HCT116 (cell line): ENCODE results near the gene UTF1. TPM values are rescaled to one million over a fixed set of nuclear protein-coding genes. Genes with fewer than 3 reads are reported as not detected.
"Not testable (repeated sequence)": the region's sequence is repeated elsewhere in the genome, so short reads cannot be mapped to it uniquely, and the experiment has no call there.

Experiments used
- ATAC-seq: fragments of 200-7000 bp; cut with Tn5 transposase; 2 replicates; pipeline ENCODE4 v1.9.1; 2020; ENCODE audit warnings: mild to moderate bottlenecking, moderate library complexity
- BruUV-seq: library from RNA; stranded (reverse); fragments of 400-500 nt; replicated peaks from 2 replicates; lab custom pipeline; 2021; lab: Mats Ljungman, UMichigan
- CTCF ChIA-PET: fragments of 300-600 bp; sonication (Branson Sonifier 250); formaldehyde crosslinking; loops from one replicate; lab custom pipeline; 2021; ENCODE audit warnings: antibody characterized with exemption; lab: Charles Lee
- POLR2A ChIA-PET: fragments of 300-600, 350-600 bp; sonication (Branson Sonifier 250); formaldehyde crosslinking; loops from one replicate; lab custom pipeline; 2021; ENCODE audit warnings: antibody characterized with exemption; lab: Charles Lee
- RAD21 ChIA-PET, 2 experiments: fragments of 300-600 bp; sonication (Branson Sonifier 250); formaldehyde crosslinking; loops; one replicate each; lab custom pipeline; 2023; ENCODE audit warnings: low total read pairs in 2 of 2; ENCODE audit not compliant: uncharacterized antibody in 2 of 2, unreplicated experiment in 2 of 2, low non-redundant PET in 1 of 2; lab: Charles Lee
- DNase-seq: peaks from one replicate; pipeline ENCODE4 v3.0.0-alpha.2; 2010; ENCODE audit warnings: low read depth, low spot score
- H2AFZ ChIP-seq: fragments of 200-600 bp; shearing (Covaris generic), sonication (generic); 2 replicates; pipeline ENCODE4 v1.6.1; 2017; ENCODE audit warnings: low read depth, mixed run types, mixed read lengths, antibody characterized with exemption, low read length; ENCODE audit not compliant: poor library complexity, severe bottlenecking
- H3K27ac ChIP-seq: 2 replicates; pipeline ENCODE4 v1.5.1; 2012; ENCODE audit warnings: low read depth, low read length
- H3K27me3 ChIP-seq: fragments of 200-600 bp; sonication (generic); 2 replicates; pipeline ENCODE4 v1.6.1; 2016; ENCODE audit warnings: mixed run types, low read length, mixed read lengths; ENCODE audit not compliant: insufficient read depth
- H3K36me3 ChIP-seq, 2 experiments: fragments of 200-500 bp in 1 of 2; fragments of 200-600 bp in 1 of 2; sonication (Bioruptor generic) in 1 of 2; sonication (generic) in 1 of 2; 2 replicates each; pipeline versions ENCODE4 v1.5.1 to v1.6.1; 2014 to 2016; ENCODE audit warnings: low read length in 2 of 2, inconsistent platforms in 1 of 2, mixed read lengths in 1 of 2, mixed run types in 1 of 2; ENCODE audit not compliant: insufficient read depth in 2 of 2, control insufficient read depth in 1 of 2
- H3K4me1 ChIP-seq, 2 experiments: fragments of 200-600 bp in 1 of 2; sonication (generic) in 1 of 2; 2 replicates each; pipeline versions ENCODE4 v1.5.1 to v1.6.1; 2012 to 2017; ENCODE audit warnings: low read length in 2 of 2, inconsistent platforms in 1 of 2, mild to moderate bottlenecking in 1 of 2, mixed read lengths in 1 of 2, mixed run types in 1 of 2, moderate library complexity in 1 of 2; ENCODE audit not compliant: insufficient read depth in 2 of 2, control insufficient read depth in 1 of 2
- H3K4me2 ChIP-seq: fragments of 200-600 bp; sonication (generic); 2 replicates; pipeline ENCODE4 v1.6.1; 2017; ENCODE audit warnings: mixed run types, low read length, mixed read lengths
- H3K4me3 ChIP-seq, 2 experiments: fragments of 200-600 bp in 1 of 2; sonication (generic) in 1 of 2; replicated peaks in 1 of 2; 2 replicates each; pipeline ENCODE4 v1.5.1; 2011 to 2016; ENCODE audit warnings: low read length in 2 of 2, control low read depth in 1 of 2, low read depth in 1 of 2, mild to moderate bottlenecking in 1 of 2, mixed read lengths in 1 of 2, mixed run types in 1 of 2
- H3K79me2 ChIP-seq: fragments of 200-600 bp; sonication (generic); 2 replicates; pipeline ENCODE4 v1.6.1; 2017; ENCODE audit warnings: mild to moderate bottlenecking, mixed run types, low read length, moderate library complexity, mixed read lengths; ENCODE audit not compliant: insufficient read depth
- H3K9ac ChIP-seq: fragments of 200-600 bp; sonication (generic); 2 replicates; pipeline ENCODE4 v1.6.1; 2016; ENCODE audit warnings: low read length, mixed read lengths
- H3K9me2 ChIP-seq: fragments of 200-600 bp; sonication (generic), shearing (Covaris generic); 2 replicates; pipeline ENCODE4 v1.6.1; 2017; ENCODE audit warnings: mixed run types, mild to moderate bottlenecking, moderate library complexity; ENCODE audit not compliant: insufficient read depth
- H3K9me3 ChIP-seq, 2 experiments: fragments of 200-500 bp in 1 of 2; fragments of 200-600 bp in 1 of 2; sonication (Bioruptor generic) in 1 of 2; sonication (generic) in 1 of 2; 2 replicates each; pipeline ENCODE4 v1.6.1; 2014 to 2017; ENCODE audit warnings: low read length in 2 of 2, mixed read lengths in 2 of 2, inconsistent platforms in 1 of 2, low read depth in 1 of 2, mild to moderate bottlenecking in 1 of 2, mixed run types in 1 of 2, moderate library complexity in 1 of 2; ENCODE audit not compliant: control insufficient read depth in 1 of 2, insufficient read depth in 1 of 2
- H4K20me1 ChIP-seq: fragments of 200-600 bp; sonication (generic), shearing (Covaris generic); 2 replicates; pipeline ENCODE4 v1.6.1; 2017; ENCODE audit warnings: mixed run types, mild to moderate bottlenecking, moderate library complexity; ENCODE audit not compliant: insufficient read depth
- CEBPB ChIP-seq: IDR thresholded peaks from 2 replicates; pipeline ENCODE4 v1.6.1; 2012; ENCODE audit warnings: low read depth
- CTCF ChIP-seq, 3 experiments: fragments of 200-600 bp in 1 of 3; sonication (generic) in 1 of 3; IDR thresholded peaks in 2 of 3; conservative IDR thresholded peaks in 1 of 3; 2 replicates each; pipeline ENCODE4 v1.5.1; 2012 to 2017; ENCODE audit warnings: low read depth in 2 of 3, low read length in 2 of 3, antibody characterized with exemption in 1 of 3, borderline replicate concordance in 1 of 3, control low read depth in 1 of 3, mild to moderate bottlenecking in 1 of 3, mixed read lengths in 1 of 3, mixed run types in 1 of 3, moderate library complexity in 1 of 3; ENCODE audit not compliant: insufficient read depth in 1 of 3
- EZH2 ChIP-seq: fragments of 200-600 bp; sonication (generic); IDR thresholded peaks from 2 replicates; pipeline ENCODE4 v1.6.1; 2017; ENCODE audit warnings: antibody characterized with exemption, mixed run types
- EZH2phosphoT487 ChIP-seq: fragments of 200-600 bp; IDR thresholded peaks from 2 replicates; pipeline ENCODE4 v1.6.1; 2018; ENCODE audit warnings: antibody characterized with exemption, borderline replicate concordance
- MAX ChIP-seq: IDR thresholded peaks from 2 replicates; pipeline ENCODE4 v1.6.1; 2012
- POLR2AphosphoS5 ChIP-seq: IDR thresholded peaks from 2 replicates; pipeline ENCODE4 v1.6.1; 2011; ENCODE audit warnings: mild to moderate bottlenecking, low read depth, low read length, moderate library complexity
- RAD21 ChIP-seq: IDR thresholded peaks from 2 replicates; pipeline ENCODE4 v1.6.1; 2012; ENCODE audit warnings: low read depth, mild to moderate bottlenecking
- SRF ChIP-seq: IDR thresholded peaks from 2 replicates; pipeline ENCODE4 v1.6.1; 2012; ENCODE audit warnings: low read depth
- ZNF274 ChIP-seq: fragments of 200-500 bp; sonication (Bioruptor generic); IDR thresholded peaks from 2 replicates; pipeline ENCODE4 v1.6.1; 2014; ENCODE audit warnings: mild to moderate bottlenecking, low read depth, low read length, inconsistent platforms
- intact Hi-C: fragments of 100-400 bp; cut with micrococcal nuclease; formaldehyde crosslinking; loops from 2 replicates; pipeline ENCODE4 v1.10.0; 2022
- total RNA-seq: library from RNA; stranded (reverse); gene quantifications from one replicate; pipeline ENCODE4 v1.2.1, GENCODE V29; 2021; ENCODE audit not compliant: unreplicated experiment
- TF ChIP-seq, protein P1 (sequence below): IDR thresholded peaks from 2 replicates; pipeline ENCODE4 v1.6.1; 2012

UTF1 gene
- total RNA-seq, 1 experiment from 2014 or later: not detected

GRCh38 chr10:133221331-133221730 lies 8.7 kb upstream of the UTF1 start:
- ChIA-PET POLR2A (no interaction called here), CTCF (no interaction called here), RAD21 (no interaction called here)
- no peaks in the 10 kb centered on the region for H3K79me2 ChIP-seq
- H3K27ac ChIP-seq: no peak overlapping the region
- no peak overlapping the region for H3K4me3 ChIP-seq
- no peaks in the 10 kb centered on the region for H3K4me1 ChIP-seq
- H3K36me3 ChIP-seq: no peaks in the 10 kb centered on the region
- no peaks in the 10 kb centered on the region for H3K27me3 ChIP-seq
- BruUV-seq: no TSS peak
- TF ChIP-seq EZH2: no peak
- no peak for TF ChIP-seq MAX
- TF ChIP-seq, protein P1, sequence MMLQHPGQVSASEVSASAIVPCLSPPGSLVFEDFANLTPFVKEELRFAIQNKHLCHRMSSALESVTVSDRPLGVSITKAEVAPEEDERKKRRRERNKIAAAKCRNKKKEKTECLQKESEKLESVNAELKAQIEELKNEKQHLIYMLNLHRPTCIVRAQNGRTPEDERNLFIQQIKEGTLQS: no peak
- no peak for TF ChIP-seq ZNF274
- no peak for TF ChIP-seq RAD21
- no peak for TF ChIP-seq POLR2AphosphoS5
- TF ChIP-seq SRF: no peak
- TF ChIP-seq CTCF (IDR thresholded peaks at IDR 0.05 in 2 of 3, conservative IDR thresholded peaks at IDR 0.05 in 1 of 3; ENCODE audit: borderline replicate concordance in 1 of 3, insufficient read depth in 1 of 3, low read depth in 2 of 3, low read length in 2 of 3): no peak
- no peak for TF ChIP-seq EZH2phosphoT487
- TF ChIP-seq CEBPB: no peak
- H3K9ac ChIP-seq: no peak overlapping the region
- ATAC-seq (no peak), DNase-seq (no peak)
- intact Hi-C loops: no loop called here
- H2AFZ ChIP-seq: no peak overlapping the region
- H3K9me2 ChIP-seq: no peaks in the 10 kb centered on the region
- H3K9me3 ChIP-seq: no peaks in the 10 kb centered on the region
- no peaks in the 10 kb centered on the region for H4K20me1 ChIP-seq
- no peak overlapping the region for H3K4me2 ChIP-seq

DNA sequence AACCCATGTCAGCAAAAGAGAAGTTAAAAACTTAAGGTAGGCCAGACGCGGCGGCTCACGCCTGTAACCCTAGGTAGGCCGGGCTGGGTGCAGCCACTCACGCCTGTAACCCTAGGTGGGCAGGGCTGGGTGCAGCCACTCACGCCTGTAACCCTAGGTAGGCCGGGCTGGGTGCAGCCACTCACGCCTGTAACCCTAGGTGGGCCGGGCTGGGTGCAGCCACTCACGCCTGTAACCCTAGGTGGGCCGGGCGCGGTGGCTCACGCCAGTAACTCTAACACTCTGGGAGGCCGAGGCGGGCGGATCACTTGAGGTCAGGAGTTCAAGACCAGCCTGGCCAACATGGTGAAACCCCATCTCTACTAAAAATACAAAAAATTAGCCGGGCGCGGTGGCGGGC lies 8.3 kb upstream of the UTF1 start:
- ATAC-seq, DNase-seq, POLR2A ChIA-PET, H3K9me3 ChIP-seq, H3K9me2 ChIP-seq, H3K79me2 ChIP-seq, BruUV-seq, H3K4me1 ChIP-seq, H3K27ac ChIP-seq, intact Hi-C loops, H3K36me3 ChIP-seq, RAD21 ChIA-PET, H2AFZ ChIP-seq, H4K20me1 ChIP-seq, CTCF ChIA-PET, H3K4me2 ChIP-seq, H3K27me3 ChIP-seq, H3K9ac ChIP-seq, H3K4me3 ChIP-seq: not testable (repeated sequence)
